Measurements from ENCODE around the gene SIGLEC11. TPM values are rescaled to one million over a fixed set of nuclear protein-coding genes. Genes with fewer than 3 reads are reported as not detected.
A peak's percentile ranks its signal among the peaks of the same experiment; 100 is the strongest.

Gene SIGLEC11
- total and polyA plus RNA-seq, 2 of the 13 experiments (the other 11 are each of a cell fraction or from before 2014, with no cell fraction given): not detected

DNA sequence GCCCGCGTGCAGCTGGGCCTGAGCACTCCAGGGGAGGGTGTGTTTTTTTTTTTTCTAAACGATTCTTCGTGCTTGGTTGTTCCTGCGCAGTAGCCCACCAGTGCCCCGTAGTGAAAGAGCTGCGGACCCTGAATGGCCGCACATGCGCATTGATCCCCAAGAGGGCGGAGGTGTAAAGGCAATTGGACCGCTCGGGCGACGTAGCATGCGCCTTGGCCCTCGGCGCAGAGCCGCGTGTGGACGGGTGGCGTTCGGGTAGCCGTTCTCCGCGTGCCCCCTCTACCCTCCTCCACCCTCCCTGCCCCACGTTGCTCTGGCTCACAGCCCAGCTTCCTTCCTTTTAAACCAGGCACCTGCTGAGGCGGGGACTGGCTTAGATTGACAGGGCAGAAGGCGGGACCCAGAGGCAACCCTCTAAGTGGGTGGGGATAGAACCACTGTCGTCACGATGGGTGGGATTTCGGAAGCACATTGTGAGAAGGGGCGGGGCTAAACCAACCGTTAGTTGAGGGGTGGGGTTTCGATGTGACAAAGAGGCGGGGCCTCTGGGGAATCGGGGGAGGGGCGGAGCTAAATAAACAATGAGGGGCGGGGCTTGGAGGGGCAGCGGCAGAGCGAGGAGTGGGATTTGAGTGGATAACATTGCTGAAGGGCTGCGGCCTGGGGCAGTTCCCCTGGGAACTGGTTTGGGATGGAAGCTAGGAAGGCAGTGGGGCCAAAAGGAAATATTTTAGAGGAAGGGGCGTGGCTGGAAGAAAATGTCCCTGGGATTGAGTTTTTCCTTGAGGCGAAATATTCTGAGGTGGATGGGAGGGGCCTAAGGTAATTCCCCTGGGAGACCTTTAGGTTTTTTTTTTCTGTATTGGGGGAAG is 31.1 kb downstream of the SIGLEC11 start (continued):
- TF ChIP-seq THYN1 (CRISPR knock-in tag; IDR thresholded peaks at IDR 0.05; ENCODE audit: borderline replicate concordance, low read depth): no peak
- no peak for TF ChIP-seq ATRX (CRISPR knock-in tag; IDR thresholded peaks at IDR 0.05; ENCODE audit: borderline replicate concordance)
- TF ChIP-seq MTF1 (CRISPR knock-in tag; IDR thresholded peaks at IDR 0.05): 0 out of 2 replicates have a peak, but pooled peaks have one; percentile 19
- no peak for TF ChIP-seq NFRKB (IDR thresholded peaks at IDR 0.05)
- no peak for TF ChIP-seq NR3C1 (CRISPR knock-in tag; IDR thresholded peaks at IDR 0.05)
- no peak for TF ChIP-seq ZNF589 (CRISPR knock-in tag; conservative IDR thresholded peaks at IDR 0.05)
- TF ChIP-seq MYNN (CRISPR knock-in tag; IDR thresholded peaks at IDR 0.05; ENCODE audit: low read depth): no peak
- TF ChIP-seq AKAP8 (CRISPR knock-in tag; IDR thresholded peaks at IDR 0.05): no peak; the same call in 1 of the 2 replicates
- TF ChIP-seq, protein P1, sequence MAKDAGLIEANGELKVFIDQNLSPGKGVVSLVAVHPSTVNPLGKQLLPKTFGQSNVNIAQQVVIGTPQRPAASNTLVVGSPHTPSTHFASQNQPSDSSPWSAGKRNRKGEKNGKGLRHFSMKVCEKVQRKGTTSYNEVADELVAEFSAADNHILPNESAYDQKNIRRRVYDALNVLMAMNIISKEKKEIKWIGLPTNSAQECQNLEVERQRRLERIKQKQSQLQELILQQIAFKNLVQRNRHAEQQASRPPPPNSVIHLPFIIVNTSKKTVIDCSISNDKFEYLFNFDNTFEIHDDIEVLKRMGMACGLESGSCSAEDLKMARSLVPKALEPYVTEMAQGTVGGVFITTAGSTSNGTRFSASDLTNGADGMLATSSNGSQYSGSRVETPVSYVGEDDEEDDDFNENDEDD (CRISPR knock-in tag; IDR thresholded peaks at IDR 0.05; ENCODE audit: borderline replicate concordance): peak; percentile 74; the same call in 1 of the 2 replicates
- TF ChIP-seq, protein P2, sequence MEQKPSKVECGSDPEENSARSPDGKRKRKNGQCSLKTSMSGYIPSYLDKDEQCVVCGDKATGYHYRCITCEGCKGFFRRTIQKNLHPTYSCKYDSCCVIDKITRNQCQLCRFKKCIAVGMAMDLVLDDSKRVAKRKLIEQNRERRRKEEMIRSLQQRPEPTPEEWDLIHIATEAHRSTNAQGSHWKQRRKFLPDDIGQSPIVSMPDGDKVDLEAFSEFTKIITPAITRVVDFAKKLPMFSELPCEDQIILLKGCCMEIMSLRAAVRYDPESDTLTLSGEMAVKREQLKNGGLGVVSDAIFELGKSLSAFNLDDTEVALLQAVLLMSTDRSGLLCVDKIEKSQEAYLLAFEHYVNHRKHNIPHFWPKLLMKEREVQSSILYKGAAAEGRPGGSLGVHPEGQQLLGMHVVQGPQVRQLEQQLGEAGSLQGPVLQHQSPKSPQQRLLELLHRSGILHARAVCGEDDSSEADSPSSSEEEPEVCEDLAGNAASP (CRISPR knock-in tag; IDR thresholded peaks at IDR 0.05; ENCODE audit: borderline replicate concordance): no peak
- TF ChIP-seq, protein P3, sequence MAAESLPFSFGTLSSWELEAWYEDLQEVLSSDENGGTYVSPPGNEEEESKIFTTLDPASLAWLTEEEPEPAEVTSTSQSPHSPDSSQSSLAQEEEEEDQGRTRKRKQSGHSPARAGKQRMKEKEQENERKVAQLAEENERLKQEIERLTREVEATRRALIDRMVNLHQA (CRISPR knock-in tag; IDR thresholded peaks at IDR 0.05): no peak
- TF ChIP-seq ZNF777 (CRISPR knock-in tag; IDR thresholded peaks at IDR 0.05): peak; percentile 51
- TF ChIP-seq SUZ12 (IDR thresholded peaks at IDR 0.05; ENCODE audit: low read depth, low read length): no peak
- TF ChIP-seq, protein P4, sequence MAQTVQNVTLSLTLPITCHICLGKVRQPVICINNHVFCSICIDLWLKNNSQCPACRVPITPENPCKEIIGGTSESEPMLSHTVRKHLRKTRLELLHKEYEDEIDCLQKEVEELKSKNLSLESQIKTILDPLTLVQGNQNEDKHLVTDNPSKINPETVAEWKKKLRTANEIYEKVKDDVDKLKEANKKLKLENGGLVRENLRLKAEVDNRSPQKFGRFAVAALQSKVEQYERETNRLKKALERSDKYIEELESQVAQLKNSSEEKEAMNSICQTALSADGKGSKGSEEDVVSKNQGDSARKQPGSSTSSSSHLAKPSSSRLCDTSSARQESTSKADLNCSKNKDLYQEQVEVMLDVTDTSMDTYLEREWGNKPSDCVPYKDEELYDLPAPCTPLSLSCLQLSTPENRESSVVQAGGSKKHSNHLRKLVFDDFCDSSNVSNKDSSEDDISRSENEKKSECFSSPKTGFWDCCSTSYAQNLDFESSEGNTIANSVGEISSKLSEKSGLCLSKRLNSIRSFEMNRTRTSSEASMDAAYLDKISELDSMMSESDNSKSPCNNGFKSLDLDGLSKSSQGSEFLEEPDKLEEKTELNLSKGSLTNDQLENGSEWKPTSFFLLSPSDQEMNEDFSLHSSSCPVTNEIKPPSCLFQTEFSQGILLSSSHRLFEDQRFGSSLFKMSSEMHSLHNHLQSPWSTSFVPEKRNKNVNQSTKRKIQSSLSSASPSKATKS (CRISPR knock-in tag; IDR thresholded peaks at IDR 0.05): 0 out of 2 replicates have a peak, but pooled peaks have one; percentile 35
- peak; percentile 91; the same call in 1 of the 2 replicates for TF ChIP-seq ZNF468 (CRISPR knock-in tag; IDR thresholded peaks at IDR 0.05)
- TF ChIP-seq, protein P5, sequence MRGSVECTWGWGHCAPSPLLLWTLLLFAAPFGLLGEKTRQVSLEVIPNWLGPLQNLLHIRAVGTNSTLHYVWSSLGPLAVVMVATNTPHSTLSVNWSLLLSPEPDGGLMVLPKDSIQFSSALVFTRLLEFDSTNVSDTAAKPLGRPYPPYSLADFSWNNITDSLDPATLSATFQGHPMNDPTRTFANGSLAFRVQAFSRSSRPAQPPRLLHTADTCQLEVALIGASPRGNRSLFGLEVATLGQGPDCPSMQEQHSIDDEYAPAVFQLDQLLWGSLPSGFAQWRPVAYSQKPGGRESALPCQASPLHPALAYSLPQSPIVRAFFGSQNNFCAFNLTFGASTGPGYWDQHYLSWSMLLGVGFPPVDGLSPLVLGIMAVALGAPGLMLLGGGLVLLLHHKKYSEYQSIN (CRISPR knock-in tag; IDR thresholded peaks at IDR 0.05; ENCODE audit: borderline replicate concordance): no peak
- TF ChIP-seq, protein P6, sequence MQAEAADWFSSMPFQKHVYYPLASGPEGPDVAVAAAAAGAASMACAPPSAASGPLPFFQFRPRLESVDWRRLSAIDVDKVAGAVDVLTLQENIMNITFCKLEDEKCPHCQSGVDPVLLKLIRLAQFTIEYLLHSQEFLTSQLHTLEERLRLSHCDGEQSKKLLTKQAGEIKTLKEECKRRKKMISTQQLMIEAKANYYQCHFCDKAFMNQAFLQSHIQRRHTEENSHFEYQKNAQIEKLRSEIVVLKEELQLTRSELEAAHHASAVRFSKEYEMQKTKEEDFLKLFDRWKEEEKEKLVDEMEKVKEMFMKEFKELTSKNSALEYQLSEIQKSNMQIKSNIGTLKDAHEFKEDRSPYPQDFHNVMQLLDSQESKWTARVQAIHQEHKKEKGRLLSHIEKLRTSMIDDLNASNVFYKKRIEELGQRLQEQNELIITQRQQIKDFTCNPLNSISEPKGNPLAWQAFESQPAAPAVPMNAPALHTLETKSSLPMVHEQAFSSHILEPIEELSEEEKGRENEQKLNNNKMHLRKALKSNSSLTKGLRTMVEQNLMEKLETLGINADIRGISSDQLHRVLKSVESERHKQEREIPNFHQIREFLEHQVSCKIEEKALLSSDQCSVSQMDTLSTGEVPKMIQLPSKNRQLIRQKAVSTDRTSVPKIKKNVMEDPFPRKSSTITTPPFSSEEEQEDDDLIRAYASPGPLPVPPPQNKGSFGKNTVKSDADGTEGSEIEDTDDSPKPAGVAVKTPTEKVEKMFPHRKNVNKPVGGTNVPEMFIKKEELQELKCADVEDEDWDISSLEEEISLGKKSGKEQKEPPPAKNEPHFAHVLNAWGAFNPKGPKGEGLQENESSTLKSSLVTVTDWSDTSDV (CRISPR knock-in tag; IDR thresholded peaks at IDR 0.05): 0 out of 2 replicates have a peak, but pooled peaks have one; percentile 1
- no peak for TF ChIP-seq SP1 (IDR thresholded peaks at IDR 0.05)
- peak; percentile 74 for TF ChIP-seq SP1 (CRISPR knock-in tag; IDR thresholded peaks at IDR 0.05)
- no peak; the same call in 1 of the 2 replicates for TF ChIP-seq ZNF343 (CRISPR knock-in tag; IDR thresholded peaks at IDR 0.05)
